ENCODE data around the gene SHROOM3. TPM values are rescaled to one million over a fixed set of nuclear protein-coding genes. Genes with fewer than 3 reads are reported as not detected.

The SHROOM3 gene
- total and polyA plus RNA-seq, 4 donors = 14.4 to 75.1 (median 47.3) TPM

DNA sequence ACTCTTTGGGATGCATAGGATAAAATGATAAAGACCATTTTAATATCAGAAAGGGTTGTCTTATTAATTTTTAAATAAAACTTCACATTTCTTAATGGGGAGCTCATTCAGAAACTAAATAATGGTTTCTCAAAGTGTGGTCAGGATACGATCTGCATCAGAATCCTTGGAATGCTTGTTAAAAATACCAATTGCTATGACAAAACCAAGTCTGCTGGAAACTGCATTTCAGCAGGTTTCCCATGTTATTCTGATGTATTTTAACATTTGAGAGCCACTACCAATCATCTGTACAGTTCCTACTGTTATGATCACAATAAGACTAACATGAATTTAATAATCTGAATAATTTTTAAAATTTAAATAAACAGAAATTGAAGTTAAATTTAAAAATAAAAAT is 347.8 kb downstream of the SHROOM3 start:
- Histone ChIP-seq H3K4me1 (ENCODE audit: control insufficient read depth in 5 of 5, insufficient read depth in 5 of 5, low read length in 5 of 5) (peaks cover 0 to 4% (median 0%) of the 10 kb centered on the region in 5 donors), H3K36me3 (ENCODE audit: control insufficient read depth in 4 of 4, insufficient read depth in 4 of 4, low read length in 4 of 4) (peaks cover 0 to 6% (median 0%) of the 10 kb centered on the region in 4 donors), H3K27me3 (ENCODE audit: control insufficient read depth in 3 of 3, insufficient read depth in 3 of 3, low read length in 2 of 3) (no peaks in the 10 kb centered on the region), H3K9me3 (ENCODE audit: control insufficient read depth in 4 of 4, insufficient read depth in 3 of 4, low read length in 3 of 4) (no peaks in the 10 kb centered on the region), H3K4me3 (no peak overlapping the region), H3K9ac (ENCODE audit: insufficient read depth in 1 of 2, low read length in 2 of 2) (no peak overlapping the region), H3K27ac (ENCODE audit: low read depth in 1 of 2, low read length in 1 of 2) (no peak overlapping the region)
- TF ChIP-seq, protein P1, sequence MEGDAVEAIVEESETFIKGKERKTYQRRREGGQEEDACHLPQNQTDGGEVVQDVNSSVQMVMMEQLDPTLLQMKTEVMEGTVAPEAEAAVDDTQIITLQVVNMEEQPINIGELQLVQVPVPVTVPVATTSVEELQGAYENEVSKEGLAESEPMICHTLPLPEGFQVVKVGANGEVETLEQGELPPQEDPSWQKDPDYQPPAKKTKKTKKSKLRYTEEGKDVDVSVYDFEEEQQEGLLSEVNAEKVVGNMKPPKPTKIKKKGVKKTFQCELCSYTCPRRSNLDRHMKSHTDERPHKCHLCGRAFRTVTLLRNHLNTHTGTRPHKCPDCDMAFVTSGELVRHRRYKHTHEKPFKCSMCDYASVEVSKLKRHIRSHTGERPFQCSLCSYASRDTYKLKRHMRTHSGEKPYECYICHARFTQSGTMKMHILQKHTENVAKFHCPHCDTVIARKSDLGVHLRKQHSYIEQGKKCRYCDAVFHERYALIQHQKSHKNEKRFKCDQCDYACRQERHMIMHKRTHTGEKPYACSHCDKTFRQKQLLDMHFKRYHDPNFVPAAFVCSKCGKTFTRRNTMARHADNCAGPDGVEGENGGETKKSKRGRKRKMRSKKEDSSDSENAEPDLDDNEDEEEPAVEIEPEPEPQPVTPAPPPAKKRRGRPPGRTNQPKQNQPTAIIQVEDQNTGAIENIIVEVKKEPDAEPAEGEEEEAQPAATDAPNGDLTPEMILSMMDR (IDR thresholded peaks at IDR 0.05; ENCODE audit: control extremely low read depth, extremely low read depth) = no peak
- WGBS, 2 donors = 74 to 75% methylated on average over 1 of the region's 1 CpG
- DNase-seq (no peak), ATAC-seq (ENCODE audit: insufficient read depth, low FRiP score) (no peak)

GRCh38 chr4:76783836-76784235 is 348.8 kb downstream of the SHROOM3 start:
- Histone ChIP-seq H3K4me1 (ENCODE audit: control insufficient read depth in 5 of 5, insufficient read depth in 5 of 5, low read length in 5 of 5) (peaks cover 0 to 4% (median 0%) of the 10 kb centered on the region in 5 donors), H3K9ac (ENCODE audit: insufficient read depth in 1 of 2, low read length in 2 of 2) (no peak overlapping the region), H3K4me3 (no peak overlapping the region), H3K36me3 (ENCODE audit: control insufficient read depth in 4 of 4, insufficient read depth in 4 of 4, low read length in 4 of 4) (peaks cover 0 to 2% (median 0%) of the 10 kb centered on the region in 4 donors), H3K9me3 (ENCODE audit: control insufficient read depth in 4 of 4, insufficient read depth in 3 of 4, low read length in 3 of 4) (no peaks in the 10 kb centered on the region), H3K27ac (ENCODE audit: low read depth in 1 of 2, low read length in 1 of 2) (no peak overlapping the region), H3K27me3 (ENCODE audit: control insufficient read depth in 3 of 3, insufficient read depth in 3 of 3, low read length in 2 of 3) (no peaks in the 10 kb centered on the region)
- no peak for DNase-seq
- TF ChIP-seq, protein P1 (IDR thresholded peaks at IDR 0.05; ENCODE audit: control extremely low read depth, extremely low read depth) = no peak
- no peak for ATAC-seq (ENCODE audit: insufficient read depth, low FRiP score)
- WGBS, 2 donors = 88 to 91% methylated on average over 4 of the region's 4 CpGs

DNA sequence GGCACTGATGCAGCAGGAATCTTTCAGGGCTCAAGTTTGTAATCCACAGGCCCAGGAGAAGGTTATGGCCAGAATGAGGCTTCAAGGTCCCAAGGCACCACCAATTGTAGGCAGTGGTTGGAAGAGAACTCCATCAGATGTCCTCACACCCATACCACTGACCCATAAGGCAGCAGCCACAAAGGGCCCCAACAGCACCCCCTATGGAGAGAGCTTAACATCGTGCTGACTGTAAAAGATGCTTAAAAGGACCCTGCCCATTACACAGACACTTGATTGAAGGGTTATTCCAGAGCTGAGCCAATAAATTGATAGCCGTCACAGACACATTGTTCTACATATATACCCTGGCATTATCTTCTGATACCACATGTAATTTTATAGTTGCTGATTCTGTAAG is 349.2 kb downstream of the SHROOM3 start:
- TF ChIP-seq, protein P1 (IDR thresholded peaks at IDR 0.05; ENCODE audit: control extremely low read depth, extremely low read depth) = no peak
- ATAC-seq (ENCODE audit: insufficient read depth, low FRiP score) (no peak), DNase-seq (no peak)
- H3K27ac ChIP-seq (ENCODE audit: low read depth in 1 of 2, low read length in 1 of 2) = no peak overlapping the region
- peaks cover 0 to 4% (median 0%) of the 10 kb centered on the region in 5 donors for H3K4me1 ChIP-seq (ENCODE audit: control insufficient read depth in 5 of 5, insufficient read depth in 5 of 5, low read length in 5 of 5)
- no peak overlapping the region for H3K4me3 ChIP-seq
- H3K36me3 ChIP-seq (ENCODE audit: control insufficient read depth in 4 of 4, insufficient read depth in 4 of 4, low read length in 4 of 4) = peaks cover 0 to 1% (median 0%) of the 10 kb centered on the region in 4 donors
- no peak overlapping the region for H3K9ac ChIP-seq (ENCODE audit: insufficient read depth in 1 of 2, low read length in 2 of 2)
- H3K27me3 ChIP-seq (ENCODE audit: control insufficient read depth in 3 of 3, insufficient read depth in 3 of 3, low read length in 2 of 3) = no peaks in the 10 kb centered on the region
- no peaks in the 10 kb centered on the region for H3K9me3 ChIP-seq (ENCODE audit: control insufficient read depth in 4 of 4, insufficient read depth in 3 of 4, low read length in 3 of 4)
- WGBS, 2 donors = 86 to 89% methylated on average over 2 of the region's 2 CpGs

- H3K9ac ChIP-seq (ENCODE audit: insufficient read depth in 1 of 2, low read length in 2 of 2) = no peak overlapping the region
- H3K36me3 ChIP-seq (ENCODE audit: control insufficient read depth in 4 of 4, insufficient read depth in 4 of 4, low read length in 4 of 4) = no peaks in the 10 kb centered on the region
- no peak for DNase-seq
- 96 to 98% methylated on average over 1 of the region's 1 CpG for WGBS, 2 donors
- TF ChIP-seq, protein P1 (IDR thresholded peaks at IDR 0.05; ENCODE audit: control extremely low read depth, extremely low read depth) = no peak
- no peak for ATAC-seq (ENCODE audit: insufficient read depth, low FRiP score)
- no peaks in the 10 kb centered on the region for H3K4me1 ChIP-seq (ENCODE audit: control insufficient read depth in 5 of 5, insufficient read depth in 5 of 5, low read length in 5 of 5)
- H3K9me3 ChIP-seq (ENCODE audit: control insufficient read depth in 4 of 4, insufficient read depth in 3 of 4, low read length in 3 of 4) = no peaks in the 10 kb centered on the region
- no peak overlapping the region for H3K4me3 ChIP-seq
- H3K27me3 ChIP-seq (ENCODE audit: control insufficient read depth in 3 of 3, insufficient read depth in 3 of 3, low read length in 2 of 3) = no peaks in the 10 kb centered on the region
- H3K27ac ChIP-seq (ENCODE audit: low read depth in 1 of 2, low read length in 1 of 2) = no peak overlapping the region
Measured at GRCh38 chr4:76787898-76788297, 352.9 kb downstream of the SHROOM3 start.
